Measurements from ENCODE around the gene CHKB.

DNA sequence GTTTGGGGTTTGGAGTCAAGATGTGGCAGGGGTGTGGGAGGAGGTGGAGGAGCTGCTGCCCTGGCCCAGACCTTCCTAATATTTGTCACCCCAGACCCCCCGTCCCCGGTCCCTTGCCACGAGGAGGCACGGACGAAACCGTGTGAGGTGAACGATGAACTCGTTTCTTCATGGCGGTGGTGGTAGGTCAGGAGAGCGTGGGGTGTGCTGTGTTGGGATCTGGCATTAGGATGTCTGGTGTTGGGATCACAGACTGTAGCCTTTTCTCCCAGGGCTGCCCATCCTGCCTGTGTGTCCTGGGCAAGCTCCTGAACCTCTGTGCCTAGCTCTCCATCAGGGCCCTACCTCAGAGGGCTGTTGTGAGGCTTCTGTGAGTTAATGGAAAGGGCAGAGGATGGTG is 26.3 kb upstream of the CHKB start:
- TF ChIP-seq, protein P1, sequence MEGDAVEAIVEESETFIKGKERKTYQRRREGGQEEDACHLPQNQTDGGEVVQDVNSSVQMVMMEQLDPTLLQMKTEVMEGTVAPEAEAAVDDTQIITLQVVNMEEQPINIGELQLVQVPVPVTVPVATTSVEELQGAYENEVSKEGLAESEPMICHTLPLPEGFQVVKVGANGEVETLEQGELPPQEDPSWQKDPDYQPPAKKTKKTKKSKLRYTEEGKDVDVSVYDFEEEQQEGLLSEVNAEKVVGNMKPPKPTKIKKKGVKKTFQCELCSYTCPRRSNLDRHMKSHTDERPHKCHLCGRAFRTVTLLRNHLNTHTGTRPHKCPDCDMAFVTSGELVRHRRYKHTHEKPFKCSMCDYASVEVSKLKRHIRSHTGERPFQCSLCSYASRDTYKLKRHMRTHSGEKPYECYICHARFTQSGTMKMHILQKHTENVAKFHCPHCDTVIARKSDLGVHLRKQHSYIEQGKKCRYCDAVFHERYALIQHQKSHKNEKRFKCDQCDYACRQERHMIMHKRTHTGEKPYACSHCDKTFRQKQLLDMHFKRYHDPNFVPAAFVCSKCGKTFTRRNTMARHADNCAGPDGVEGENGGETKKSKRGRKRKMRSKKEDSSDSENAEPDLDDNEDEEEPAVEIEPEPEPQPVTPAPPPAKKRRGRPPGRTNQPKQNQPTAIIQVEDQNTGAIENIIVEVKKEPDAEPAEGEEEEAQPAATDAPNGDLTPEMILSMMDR (IDR thresholded peaks at IDR 0.05): no peak
- TF ChIP-seq POLR2A (IDR thresholded peaks at IDR 0.05): no peak
